HFFc6 (cell line): ENCODE results near the gene NID2. TPM values are rescaled to one million over a fixed set of nuclear protein-coding genes. Genes with fewer than 3 reads are reported as not detected.
A peak's percentile ranks its signal among the peaks of the same experiment; 100 is the strongest.

Experiments
- DNase-seq: peaks from one replicate; pipeline ENCODE4 v3.0.0-alpha.2; 2018
- H3K27ac Mint-ChIP-seq: 2 replicates; pipeline ENCODE4 v1.8.0; 2020; ENCODE audit warnings: mild to moderate bottlenecking, mixed read lengths
- H3K27me3 Mint-ChIP-seq: 2 replicates; pipeline ENCODE4 v1.8.0; 2021; ENCODE audit warnings: mild to moderate bottlenecking, moderate library complexity, mixed read lengths; ENCODE audit not compliant: insufficient read depth
- H3K36me3 Mint-ChIP-seq: 2 replicates; pipeline ENCODE4 v1.8.0; 2021; ENCODE audit warnings: low read depth, mixed read lengths
- H3K4me1 Mint-ChIP-seq: 2 replicates; pipeline ENCODE4 v1.8.0; 2020; ENCODE audit warnings: low read depth, mixed read lengths
- H3K4me3 Mint-ChIP-seq: 2 replicates; pipeline ENCODE4 v1.8.0; 2020; ENCODE audit warnings: mild to moderate bottlenecking, moderate library complexity, mixed read lengths
- H3K9me3 Mint-ChIP-seq: 2 replicates; pipeline ENCODE4 v1.8.0; 2020; ENCODE audit warnings: mild to moderate bottlenecking, mixed read lengths
- CTCF ChIP-seq: fragments of 200-600 bp; sonication (generic); IDR thresholded peaks from 2 replicates; pipeline ENCODE4 v1.5.0; 2021; ENCODE audit warnings: antibody characterized with exemption, mild to moderate bottlenecking
- long read RNA-seq: library from polyadenylated mRNA; unstranded; transcript quantifications from one replicate; pipeline ENCODE4 v2.0.0, GENCODE V29; 2019
- total RNA-seq, 6 experiments: library from RNA; stranded (reverse); fragmentation: NEBNext Ultra II Directional; extraction: Animal tissue kit (Norgen Biotek cat#: 25700); gene quantifications; 2 replicates in 1 of 6; 3 replicates in 5 of 6; pipeline ENCODE4 v1.2.3, GENCODE V29; 2021

The NID2 gene
- 100 to 1,000 TPM in 5 of 6 experiments, 10 to 100 TPM in 1; 97.3 to 125 (median 113) TPM for total RNA-seq
- long read RNA-seq, full-length matches to known transcripts, result 14 of 44 reads
- long read RNA-seq, partial matches to known transcripts, result 19 of 44 reads
- long read RNA-seq, other reads (novel, unspliced or antisense), result 11 of 44 reads

- Mint-ChIP-seq H3K27me3 (0 out of 2 replicates have a peak, but pooled peaks cover 2% of the 10 kb centered on the region), H3K27ac (peak within 1 kb of the TSS; percentile 90), H3K36me3 (peaks cover 35% of the 10 kb centered on the region), H3K4me3 (peak within 1 kb of the TSS; percentile 96), H3K4me1 (peaks cover 70% of the 10 kb centered on the region), H3K9me3 (no peaks in the 10 kb centered on the region)
- DNase-seq, result peak; percentile 93
- TF ChIP-seq CTCF, result no peak; the same call in 1 of the 2 replicates
Measured at GRCh38 chr14:52068615-52069306, at the start of gene NID2. TSS of gene NID2 (minus strand) at chr14:52069059. CDS start at chr14:52068994, 65 bp downstream.

- H3K27me3 Mint-ChIP-seq, result peaks cover 2% of the 10 kb centered on the region
- no peaks in the 10 kb centered on the region for H3K9me3 Mint-ChIP-seq
- H3K36me3 Mint-ChIP-seq, result no peaks in the 10 kb centered on the region
- no peak for DNase-seq
- no peak overlapping the region for H3K4me3 Mint-ChIP-seq
- TF ChIP-seq CTCF, result no peak
- no peak overlapping the region for H3K27ac Mint-ChIP-seq
- H3K4me1 Mint-ChIP-seq, result peaks cover 40% of the 10 kb centered on the region
Measured at GRCh38 chr14:52117111-52117832, 48.4 kb upstream of the NID2 start.

GRCh38 chr14:52115286-52115685 is 46.4 kb upstream of the NID2 start:
- H3K36me3 Mint-ChIP-seq, result no peaks in the 10 kb centered on the region

GRCh38 chr14:52112336-52113018 is 43.6 kb upstream of the NID2 start:
- Mint-ChIP-seq H3K27me3 (no peaks in the 10 kb centered on the region; the same call in 1 of the 2 replicates), H3K4me3 (no peak overlapping the region), H3K4me1 (peaks cover 70% of the 10 kb centered on the region), H3K9me3 (no peaks in the 10 kb centered on the region), H3K27ac (peak overlapping the region; percentile 54; the same call in 1 of the 2 replicates), H3K36me3 (no peaks in the 10 kb centered on the region)
- no peak for TF ChIP-seq CTCF
- DNase-seq, result peak; percentile 83

More at GRCh38 chr14:52115286-52115685, 46.4 kb upstream of the NID2 start:
- DNase-seq, result no peak
- H3K4me3 Mint-ChIP-seq, result no peak overlapping the region
- H3K27me3 Mint-ChIP-seq, result peaks cover 2% of the 10 kb centered on the region
- peaks cover 54% of the 10 kb centered on the region for H3K4me1 Mint-ChIP-seq
- no peak for TF ChIP-seq CTCF
- no peak overlapping the region for H3K27ac Mint-ChIP-seq
- H3K9me3 Mint-ChIP-seq, result no peaks in the 10 kb centered on the region

- DNase-seq, result peak; percentile 71
- TF ChIP-seq CTCF, result no peak
- no peaks in the 10 kb centered on the region; the same call in 1 of the 2 replicates for H3K27me3 Mint-ChIP-seq
- H3K36me3 Mint-ChIP-seq, result no peaks in the 10 kb centered on the region
- 0 out of 2 replicates have a peak overlapping the region, but pooled peaks have one; percentile 9 for H3K4me3 Mint-ChIP-seq
- peaks cover 65% of the 10 kb centered on the region for H3K4me1 Mint-ChIP-seq
- H3K9me3 Mint-ChIP-seq, result no peaks in the 10 kb centered on the region
- peak overlapping the region; percentile 82 for H3K27ac Mint-ChIP-seq
Measured at GRCh38 chr14:52111583-52111982, 42.7 kb upstream of the NID2 start.
